Colonic mucosa (tissue), 4 donors: ENCODE measurements around the gene CYB5D1. TPM values are rescaled to one million over a fixed set of nuclear protein-coding genes. Genes with fewer than 3 reads are reported as not detected.

Source experiments
- DNase-seq: peaks from one replicate; pipeline ENCODE4 v3.0.0-alpha.2; 2020
- H3K27ac ChIP-seq: fragments of 200-600 bp; one replicate; pipeline ENCODE4 v1.8.0; 2021
- H3K27me3 ChIP-seq: fragments of 200-600 bp; one replicate; pipeline ENCODE4 v1.8.0; 2021
- H3K36me3 ChIP-seq: fragments of 200-600 bp; one replicate; pipeline ENCODE4 v1.8.0; 2021
- H3K4me1 ChIP-seq: fragments of 200-600 bp; one replicate; pipeline ENCODE4 v1.8.0; 2021; ENCODE audit warnings: mild to moderate bottlenecking
- H3K4me3 ChIP-seq: fragments of 200-600 bp; one replicate; pipeline ENCODE4 v1.8.0; 2021
- H3K9ac ChIP-seq, 2 donors: one replicate each; pipeline ENCODE4 v1.7.0; 2013; ENCODE audit warnings: control low read depth in 2 of 2, low read depth in 2 of 2, low read length in 2 of 2
- H3K9me3 ChIP-seq: fragments of 200-600 bp; one replicate; pipeline ENCODE4 v1.8.0; 2021
- intact Hi-C: fragments of 100-400 bp; cut with DNase I; formaldehyde crosslinking; loops from one replicate; pipeline ENCODE4 v1.14.1; 2022
- total RNA-seq, 2 donors: library from RNA; stranded (reverse); fragmentation: NEBNext Ultra II Directional in 1 of 2; extraction: Animal tissue kit (Norgen Biotek cat#: 25700) in 1 of 2; gene quantifications; one replicate each; pipeline ENCODE4 v1.2.1, GENCODE V29; 2021
- TF ChIP-seq, protein P1 (sequence below): fragments of 200-600 bp; IDR thresholded peaks from one replicate; pipeline ENCODE4 v1.8.0; 2022; ENCODE audit warnings: antibody characterized with exemption, mild to moderate bottlenecking
- donor health status: healthy.
- donor health status: DM: no; HTN: no; CAD: no.
- donor health status: DM: no; HTN: no; CAD: no.

CYB5D1 gene
- total RNA-seq, 2 donors from 2014 or later = 9.4 to 18.2 TPM

GRCh38 chr17:7831233-7831632, 26.6 kb upstream of the CYB5D1 start:
- no peak for DNase-seq
- intact Hi-C loops = loop anchor here (2.0 to 5.0 kb wide), 2 partner anchors 64 to 84 kb away; no protein-coding TSS in a partner anchor
- TF ChIP-seq, protein P1, sequence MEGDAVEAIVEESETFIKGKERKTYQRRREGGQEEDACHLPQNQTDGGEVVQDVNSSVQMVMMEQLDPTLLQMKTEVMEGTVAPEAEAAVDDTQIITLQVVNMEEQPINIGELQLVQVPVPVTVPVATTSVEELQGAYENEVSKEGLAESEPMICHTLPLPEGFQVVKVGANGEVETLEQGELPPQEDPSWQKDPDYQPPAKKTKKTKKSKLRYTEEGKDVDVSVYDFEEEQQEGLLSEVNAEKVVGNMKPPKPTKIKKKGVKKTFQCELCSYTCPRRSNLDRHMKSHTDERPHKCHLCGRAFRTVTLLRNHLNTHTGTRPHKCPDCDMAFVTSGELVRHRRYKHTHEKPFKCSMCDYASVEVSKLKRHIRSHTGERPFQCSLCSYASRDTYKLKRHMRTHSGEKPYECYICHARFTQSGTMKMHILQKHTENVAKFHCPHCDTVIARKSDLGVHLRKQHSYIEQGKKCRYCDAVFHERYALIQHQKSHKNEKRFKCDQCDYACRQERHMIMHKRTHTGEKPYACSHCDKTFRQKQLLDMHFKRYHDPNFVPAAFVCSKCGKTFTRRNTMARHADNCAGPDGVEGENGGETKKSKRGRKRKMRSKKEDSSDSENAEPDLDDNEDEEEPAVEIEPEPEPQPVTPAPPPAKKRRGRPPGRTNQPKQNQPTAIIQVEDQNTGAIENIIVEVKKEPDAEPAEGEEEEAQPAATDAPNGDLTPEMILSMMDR = no peak
- Histone ChIP-seq H3K36me3 (no peaks in the 10 kb centered on the region), H3K27me3 (no peaks in the 10 kb centered on the region), H3K4me1 (no peaks in the 10 kb centered on the region), H3K9ac (no peak overlapping the region), H3K9me3 (no peaks in the 10 kb centered on the region), H3K27ac (no peak overlapping the region), H3K4me3 (no peak overlapping the region)

GRCh38 chr17:7832431-7832830, 25.4 kb upstream of the CYB5D1 start:
- TF ChIP-seq, protein P1 = no peak
- Histone ChIP-seq H3K36me3 (no peaks in the 10 kb centered on the region), H3K27me3 (no peaks in the 10 kb centered on the region), H3K4me1 (peaks cover 11% of the 10 kb centered on the region), H3K27ac (no peak overlapping the region), H3K4me3 (no peak overlapping the region), H3K9ac (no peak overlapping the region), H3K9me3 (no peaks in the 10 kb centered on the region)
- no peak for DNase-seq
- intact Hi-C loops = loop anchor here (2.0 to 5.0 kb wide), 2 partner anchors 20 to 85 kb away; no protein-coding TSS in a partner anchor

DNA sequence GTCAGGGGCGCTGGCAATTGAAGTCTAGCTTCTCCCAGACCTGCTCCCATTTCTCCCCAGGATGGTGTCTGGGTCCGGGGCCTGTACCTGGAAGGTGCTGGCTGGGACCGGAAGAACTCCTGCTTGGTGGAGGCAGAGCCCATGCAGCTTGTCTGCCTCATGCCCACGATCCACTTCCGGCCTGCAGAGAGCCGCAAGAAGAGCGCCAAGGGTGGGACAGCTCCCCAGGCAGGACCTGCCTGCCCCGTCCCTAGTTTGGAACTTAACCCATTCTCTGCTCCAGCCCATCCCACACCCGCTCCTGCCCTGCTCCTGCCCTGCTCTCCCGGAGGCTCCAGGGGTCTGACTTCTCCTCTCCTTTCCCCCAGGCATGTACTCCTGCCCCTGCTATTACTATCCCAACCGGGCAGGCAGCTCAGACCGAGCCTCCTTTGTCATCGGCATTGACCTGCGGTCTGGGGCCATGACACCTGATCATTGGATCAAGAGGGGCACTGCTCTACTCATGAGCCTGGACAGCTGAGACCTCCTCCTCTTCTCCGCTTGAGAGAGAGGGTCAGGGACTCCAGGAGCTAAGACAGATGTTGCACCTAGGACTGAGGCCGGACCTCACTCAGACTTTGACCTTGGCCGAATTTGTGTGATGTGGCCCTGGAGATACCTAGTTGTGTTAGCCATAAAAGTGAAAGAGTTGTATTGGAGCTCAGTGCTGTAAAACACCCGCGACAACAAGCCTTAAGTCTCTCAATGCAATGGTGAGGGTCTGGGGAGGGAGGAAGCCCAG, 24.6 kb upstream of the CYB5D1 start:
- DNase-seq = peak; percentile 24
- Histone ChIP-seq H3K9me3 (no peaks in the 10 kb centered on the region), H3K36me3 (no peaks in the 10 kb centered on the region), H3K4me1 (peaks cover 15% of the 10 kb centered on the region), H3K4me3 (peak overlapping the region; percentile 77), H3K27me3 (no peaks in the 10 kb centered on the region), H3K27ac (peak overlapping the region; percentile 100), H3K9ac (peak overlapping the region; percentile 56 to 66)
- TF ChIP-seq, protein P1 = no peak
- intact Hi-C loops = loop anchor here (2.0 to 5.0 kb wide), 2 partner anchors 20 to 86 kb away; no protein-coding TSS in a partner anchor

GRCh38 chr17:7833795-7834541, 23.8 kb upstream of the CYB5D1 start, which contains the start of gene KDM6B:
Gene KDM6B (plus strand): TSS chr17:7834217. CDS start chr17:7845555, 11,338 bp downstream.
- Histone ChIP-seq H3K27me3 (no peaks in the 10 kb centered on the region), H3K4me3 (peak within 1 kb of the TSS; percentile 77), H3K27ac (peak within 1 kb of the TSS; percentile 100), H3K9me3 (no peaks in the 10 kb centered on the region), H3K9ac (peak within 1 kb of the TSS; percentile 92 to 98), H3K36me3 (no peaks in the 10 kb centered on the region), H3K4me1 (peaks cover 20% of the 10 kb centered on the region)
- intact Hi-C loops = loop anchor here (2.0 to 5.0 kb wide), 2 partner anchors 19 to 87 kb away; no protein-coding TSS in a partner anchor
- TF ChIP-seq, protein P1 = no peak
- peak; percentile 95 for DNase-seq

DNA sequence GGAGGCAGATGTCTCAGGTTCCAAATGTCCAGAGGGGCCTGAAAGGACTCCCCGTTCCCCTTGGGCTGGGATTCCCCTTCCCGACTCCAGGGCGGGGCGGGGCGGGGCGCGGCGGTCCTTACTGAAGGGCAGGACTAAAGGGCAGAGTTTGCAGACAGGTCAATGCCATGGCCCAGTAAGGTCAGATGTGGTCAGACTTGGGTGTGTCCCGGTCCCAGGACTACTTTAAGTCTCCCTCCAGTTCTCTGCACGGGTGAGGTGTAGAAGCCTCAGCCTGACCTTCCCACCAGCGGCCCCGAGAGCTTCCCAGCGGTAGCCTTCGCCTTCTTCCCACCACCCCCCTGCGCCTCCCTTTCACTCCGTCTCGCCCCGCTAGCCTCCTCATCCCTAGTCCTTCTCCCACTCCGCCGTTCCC, 23.3 kb upstream of the CYB5D1 start:
- Histone ChIP-seq H3K36me3 (no peaks in the 10 kb centered on the region), H3K9ac (peak overlapping the region; percentile 92 to 98), H3K4me1 (peaks cover 24% of the 10 kb centered on the region), H3K27me3 (no peaks in the 10 kb centered on the region), H3K9me3 (no peaks in the 10 kb centered on the region), H3K4me3 (peak overlapping the region; percentile 77), H3K27ac (peak overlapping the region; percentile 100)
- intact Hi-C loops = loop anchor here (5.0 kb wide), 1 partner anchor 87 kb away; no protein-coding TSS in a partner anchor
- TF ChIP-seq, protein P1 = no peak
- DNase-seq = peak; percentile 88
